Neural progenitor cell (in vitro differentiated cells): ENCODE results near the gene STIM1. TPM values are rescaled to one million over a fixed set of nuclear protein-coding genes. Genes with fewer than 3 reads are reported as not detected.

Experiments
- DNase-seq: peaks from one replicate; pipeline ENCODE4 v3.0.0-alpha.2; 2016; ENCODE audit warnings: low spot score
- H2AFZ ChIP-seq: fragments of 200-600 bp; sonication (generic); replicated peaks from 2 replicates; pipeline ENCODE4 v1.6.1; 2016; ENCODE audit warnings: antibody characterized with exemption
- H3F3A ChIP-seq: fragments of 200-600 bp; sonication (generic); 2 replicates; pipeline ENCODE4 v1.6.1; 2016; ENCODE audit warnings: antibody characterized with exemption, low read depth
- H3K27ac ChIP-seq: fragments of 200-600 bp; sonication (generic); 2 replicates; pipeline ENCODE4 v1.5.1; 2016; ENCODE audit warnings: mild to moderate bottlenecking
- H3K27me3 ChIP-seq: fragments of 200-600 bp; sonication (generic); 2 replicates; pipeline ENCODE4 v1.6.1; 2016; ENCODE audit warnings: mild to moderate bottlenecking, moderate library complexity
- H3K36me3 ChIP-seq: fragments of 200-600 bp; sonication (generic); 2 replicates; pipeline ENCODE4 v1.5.1; 2016
- H3K4me1 ChIP-seq: fragments of 200-600 bp; sonication (generic); 2 replicates; pipeline ENCODE4 v1.6.1; 2016; ENCODE audit warnings: mixed run types
- H3K4me2 ChIP-seq: fragments of 200-600 bp; sonication (generic); 2 replicates; pipeline ENCODE4 v1.6.1; 2016
- H3K4me3 ChIP-seq: fragments of 200-600 bp; sonication (generic); 2 replicates; pipeline ENCODE4 v1.5.1; 2016
- H3K79me2 ChIP-seq: fragments of 200-600 bp; sonication (generic); 2 replicates; pipeline ENCODE4 v1.6.1; 2016; ENCODE audit warnings: low read depth
- H3K9ac ChIP-seq: fragments of 200-600 bp; sonication (generic); 2 replicates; pipeline ENCODE4 v1.6.1; 2016
- H3K9me3 ChIP-seq: fragments of 200-600 bp; sonication (generic); 2 replicates; pipeline ENCODE4 v1.5.1; 2016; ENCODE audit warnings: low read depth
- H4K20me1 ChIP-seq: fragments of 200-600 bp; sonication (generic); 2 replicates; pipeline ENCODE4 v1.6.1; 2016; ENCODE audit warnings: low read depth
- H3K27ac Mint-ChIP-seq: 3 replicates; pipeline ENCODE4 v1.8.0; 2021; ENCODE audit warnings: mixed read lengths
- H3K27me3 Mint-ChIP-seq: 2 replicates; pipeline ENCODE4 v1.8.0; 2022; ENCODE audit warnings: low read depth, mild to moderate bottlenecking, inconsistent platforms, moderate library complexity, mixed read lengths; ENCODE audit not compliant: insufficient read depth
- H3K36me3 Mint-ChIP-seq: 3 replicates; pipeline ENCODE4 v1.8.0; 2021; ENCODE audit warnings: mixed read lengths
- H3K4me1 Mint-ChIP-seq: 3 replicates; pipeline ENCODE4 v1.8.0; 2021; ENCODE audit warnings: mixed read lengths
- H3K4me3 Mint-ChIP-seq: 3 replicates; pipeline ENCODE4 v1.8.0; 2021; ENCODE audit warnings: mild to moderate bottlenecking, moderate library complexity, mixed read lengths
- H3K9me3 Mint-ChIP-seq: 3 replicates; pipeline ENCODE4 v1.8.0; 2020; ENCODE audit warnings: mixed read lengths
- CTCF ChIP-seq: fragments of 200-600 bp; sonication (generic); IDR thresholded peaks from 2 replicates; pipeline ENCODE4 v1.5.1; 2017; ENCODE audit warnings: antibody characterized with exemption, mild to moderate bottlenecking
- EZH2 ChIP-seq: fragments of 200-600 bp; sonication (generic); IDR thresholded peaks from 2 replicates; pipeline ENCODE4 v1.6.1; 2017; ENCODE audit warnings: antibody characterized with exemption, mild to moderate bottlenecking, moderate library complexity
- EZH2phosphoT487 ChIP-seq: fragments of 200-600 bp; sonication (generic); IDR thresholded peaks from 2 replicates; pipeline ENCODE4 v1.6.1; 2017; ENCODE audit warnings: antibody characterized with exemption
- total RNA-seq: library from RNA; depleted of rRNA; stranded (reverse); fragments of >200 nt; gene quantifications from 2 replicates; pipeline ENCODE4 v1.2.3, GENCODE V29; 2015; ENCODE audit warnings: low replicate concordance

STIM1 gene
- total RNA-seq, 1 donor from 2014 or later: 18.9 TPM

- no peaks in the 10 kb centered on the region for H3K9me3 ChIP-seq
- H3K79me2 ChIP-seq: no peaks in the 10 kb centered on the region
- peaks cover 15% of the 10 kb centered on the region for H3K4me1 Mint-ChIP-seq
- H3K9me3 Mint-ChIP-seq: no peaks in the 10 kb centered on the region
- no peaks in the 10 kb centered on the region for H3K27me3 ChIP-seq
- no peaks in the 10 kb centered on the region for H4K20me1 ChIP-seq
- H3K4me2 ChIP-seq: no peak overlapping the region
- H3K9ac ChIP-seq: no peak overlapping the region
- H2AFZ ChIP-seq: no peak overlapping the region
- H3K4me3 ChIP-seq: no peak overlapping the region
- no peak overlapping the region for H3K4me3 Mint-ChIP-seq
- no peak for DNase-seq
- no peaks in the 10 kb centered on the region for H3F3A ChIP-seq
- TF ChIP-seq EZH2phosphoT487: no peak
- no peak for TF ChIP-seq EZH2
- TF ChIP-seq CTCF: no peak
- H3K27ac Mint-ChIP-seq: peak overlapping the region; percentile 13
- no peaks in the 10 kb centered on the region for H3K36me3 ChIP-seq
- H3K27ac ChIP-seq: no peak overlapping the region
- peaks cover 7% of the 10 kb centered on the region for H3K4me1 ChIP-seq
- no peaks in the 10 kb centered on the region for H3K27me3 Mint-ChIP-seq
- H3K36me3 Mint-ChIP-seq: no peaks in the 10 kb centered on the region
Observed at GRCh38 chr11:3867209-3868091, 12.0 kb downstream of the STIM1 start.

- Mint-ChIP-seq H3K9me3 (no peaks in the 10 kb centered on the region), H3K27ac (no peak overlapping the region), H3K27me3 (no peaks in the 10 kb centered on the region), H3K36me3 (no peaks in the 10 kb centered on the region), H3K4me3 (no peak overlapping the region), H3K4me1 (peaks cover 31% of the 10 kb centered on the region)
- H2AFZ ChIP-seq: no peak overlapping the region
- no peak overlapping the region for H3K27ac ChIP-seq
- H3K27me3 ChIP-seq: no peaks in the 10 kb centered on the region
- no peak for TF ChIP-seq EZH2phosphoT487
- TF ChIP-seq CTCF: no peak
- no peaks in the 10 kb centered on the region for H3K9me3 ChIP-seq
- H3K4me3 ChIP-seq: no peak overlapping the region
- H3K36me3 ChIP-seq: no peaks in the 10 kb centered on the region
- peaks cover 9% of the 10 kb centered on the region for H3F3A ChIP-seq
- H3K9ac ChIP-seq: no peak overlapping the region
- H3K4me1 ChIP-seq: peaks cover 12% of the 10 kb centered on the region
- no peaks in the 10 kb centered on the region for H4K20me1 ChIP-seq
- no peaks in the 10 kb centered on the region for H3K79me2 ChIP-seq
- DNase-seq: no peak
- H3K4me2 ChIP-seq: no peak overlapping the region
Observed at GRCh38 chr11:3873712-3874349, 18.4 kb downstream of the STIM1 start.

- no peaks in the 10 kb centered on the region for H3K36me3 Mint-ChIP-seq
- no peaks in the 10 kb centered on the region for H3K27me3 Mint-ChIP-seq
- H3K27ac Mint-ChIP-seq: no peak overlapping the region
- H2AFZ ChIP-seq: no peak overlapping the region
- no peak overlapping the region for H3K9ac ChIP-seq
- no peak overlapping the region for H3K4me2 ChIP-seq
- H3K79me2 ChIP-seq: no peaks in the 10 kb centered on the region
- no peaks in the 10 kb centered on the region for H3K36me3 ChIP-seq
- peaks cover 45% of the 10 kb centered on the region for H3K4me1 Mint-ChIP-seq
- no peaks in the 10 kb centered on the region for H3K9me3 ChIP-seq
- TF ChIP-seq CTCF (no peak), EZH2 (no peak), EZH2phosphoT487 (no peak)
- no peaks in the 10 kb centered on the region for H3K9me3 Mint-ChIP-seq
- H3K27ac ChIP-seq: no peak overlapping the region
- no peak for DNase-seq
- no peak overlapping the region for H3K4me3 ChIP-seq
- H3F3A ChIP-seq: peaks cover 9% of the 10 kb centered on the region
- no peak overlapping the region for H3K4me3 Mint-ChIP-seq
- no peaks in the 10 kb centered on the region for H3K27me3 ChIP-seq
- H3K4me1 ChIP-seq: peaks cover 12% of the 10 kb centered on the region
- no peaks in the 10 kb centered on the region for H4K20me1 ChIP-seq
Observed at GRCh38 chr11:3876613-3877012, 21.1 kb downstream of the STIM1 start.
